UCSD-AML1 (cell line): ENCODE results near the gene GPR132.
"Not testable (repeated sequence)": the region's sequence is repeated elsewhere in the genome, so short reads cannot be mapped to it uniquely, and the experiment has no call there.

Source experiments
- DNase-seq: peaks from one replicate; lab custom pipeline; 2025; ENCODE audit not compliant: unreplicated experiment; lab: John Stamatoyannopoulos, UW

The GPR132 gene

GRCh38 chr14:105091517-105092170 is 26.4 kb upstream of the GPR132 start:
- no peak for DNase-seq

- DNase-seq: no peak
These were observed 25.9 kb upstream of the GPR132 start for GRCh38 chr14:105091054-105091516.

- peak; percentile 86 for DNase-seq
These were observed 25.3 kb upstream of the GPR132 start for GRCh38 chr14:105090493-105091053.

- DNase-seq: no peak
These were observed 24.7 kb upstream of the GPR132 start for GRCh38 chr14:105089746-105090492.

- DNase-seq: no peak
These were observed 23.8 kb upstream of the GPR132 start for GRCh38 chr14:105088812-105089745.

GRCh38 chr14:105087963-105088811 is 23.0 kb upstream of the GPR132 start:
- no peak for DNase-seq

- DNase-seq: no peak
These were observed 22.2 kb upstream of the GPR132 start for GRCh38 chr14:105087308-105087962.

- peak; percentile 85 for DNase-seq
These were observed 21.6 kb upstream of the GPR132 start for GRCh38 chr14:105086833-105087307.

- DNase-seq: no peak
These were observed 20.5 kb upstream of the GPR132 start for GRCh38 chr14:105085766-105086165.

GRCh38 chr14:105084741-105085571 is 19.7 kb upstream of the GPR132 start:
- no peak for DNase-seq

- no peak for DNase-seq
These were observed 18.9 kb upstream of the GPR132 start for GRCh38 chr14:105083926-105084685.

- no peak for DNase-seq
These were observed 17.5 kb upstream of the GPR132 start for GRCh38 chr14:105082703-105083102.

GRCh38 chr14:105081473-105081872 is 16.2 kb upstream of the GPR132 start:
- DNase-seq: not testable (repeated sequence)

- DNase-seq: no peak
These were observed 14.9 kb upstream of the GPR132 start for GRCh38 chr14:105080161-105080560.

- no peak for DNase-seq
These were observed 13.1 kb upstream of the GPR132 start for GRCh38 chr14:105078294-105078693.

GRCh38 chr14:105077649-105077995 is 12.4 kb upstream of the GPR132 start:
- DNase-seq: no peak

- no peak for DNase-seq
These were observed 11.8 kb upstream of the GPR132 start for GRCh38 chr14:105076805-105077648.
